SK-N-SH treated with all-trans-retinoic acid at 6 μM for 48 hours (cell line): Measurements from ENCODE around the gene NRDC.

Experiments used
- ARNTL ChIP-seq: fragments of 450-650 bp; formaldehyde crosslinking; IDR thresholded peaks from 2 replicates; pipeline ENCODE4 v1.5.0; 2020; ENCODE audit warnings: low read depth, mild to moderate bottlenecking, moderate library complexity, borderline replicate concordance
- CSDC2 ChIP-seq: fragments of 250-450 bp; sonication (Bioruptor Pico); IDR thresholded peaks from 2 replicates; pipeline ENCODE4 v1.5.0; 2020; ENCODE audit warnings: mild to moderate bottlenecking, moderate library complexity
- GLIS3 ChIP-seq: fragments of 250-450 bp; sonication (Bioruptor Pico); IDR thresholded peaks from 2 replicates; pipeline ENCODE4 v1.5.0; 2020; ENCODE audit warnings: mild to moderate bottlenecking, moderate library complexity
- RARB ChIP-seq: fragments of 250-450 bp; sonication (Bioruptor Pico); IDR thresholded peaks from 2 replicates; pipeline ENCODE4 v1.8.0; 2021; ENCODE audit warnings: mild to moderate bottlenecking, moderate library complexity
- TCF4 ChIP-seq: fragments of 250-450 bp; sonication (Bioruptor Pico); IDR thresholded peaks from 2 replicates; pipeline ENCODE4 v1.8.0; 2021; ENCODE audit warnings: mild to moderate bottlenecking, moderate library complexity, borderline replicate concordance
- ZC3H10 ChIP-seq: fragments of 250-450 bp; sonication (Bioruptor Pico); IDR thresholded peaks from 2 replicates; pipeline ENCODE4 v1.5.1; 2021; ENCODE audit warnings: mild to moderate bottlenecking, moderate library complexity
- ZFP3 ChIP-seq: fragments of 250-450 bp; sonication (Bioruptor Pico); IDR thresholded peaks from 2 replicates; pipeline ENCODE4 v1.5.0; 2020; ENCODE audit warnings: mild to moderate bottlenecking, moderate library complexity
- ZFP30 ChIP-seq: fragments of 450-650 bp; formaldehyde crosslinking; IDR thresholded peaks from 2 replicates; pipeline ENCODE4 v1.5.0; 2022; ENCODE audit warnings: mild to moderate bottlenecking, moderate library complexity
- ZNF565 ChIP-seq: fragments of 450-650 bp; formaldehyde crosslinking; conservative IDR thresholded peaks from 2 replicates; pipeline ENCODE4 v1.5.0; 2020; ENCODE audit warnings: low read depth, mild to moderate bottlenecking, moderate library complexity
- ZNF8 ChIP-seq: fragments of 450-650 bp; formaldehyde crosslinking; IDR thresholded peaks from 2 replicates; pipeline ENCODE4 v1.5.0; 2020; ENCODE audit warnings: mild to moderate bottlenecking, moderate library complexity
- TF ChIP-seq, protein P1 (sequence below): fragments of 250-450 bp; sonication (Bioruptor Pico); IDR thresholded peaks from 2 replicates; pipeline ENCODE4 v1.5.0; 2020; ENCODE audit warnings: mild to moderate bottlenecking, moderate library complexity

DNA sequence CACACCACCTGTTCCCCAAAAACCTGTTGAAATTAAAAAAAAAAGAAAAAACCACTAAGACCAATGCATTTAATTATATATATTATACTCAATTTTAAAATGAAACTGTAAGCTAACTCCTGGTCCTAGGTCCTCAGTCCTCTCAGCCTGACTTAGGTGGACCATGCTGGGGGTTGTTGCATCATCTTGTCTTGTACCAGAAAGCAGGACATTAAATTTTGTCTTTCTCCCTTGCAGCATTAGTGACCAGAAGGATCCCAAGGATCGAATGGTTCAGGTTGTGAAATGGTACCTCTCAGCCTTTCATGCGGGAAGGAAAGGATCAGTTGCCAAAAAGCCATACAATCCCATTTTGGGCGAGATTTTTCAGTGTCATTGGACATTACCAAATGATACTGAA lies 97.6 kb downstream of the NRDC start:
- no peak for TF ChIP-seq ZNF8 (CRISPR knock-in tag)
- TF ChIP-seq CSDC2 (CRISPR knock-in tag) = no peak
- TF ChIP-seq ZFP3 (CRISPR knock-in tag) = no peak
- no peak for TF ChIP-seq ARNTL (CRISPR knock-in tag)
- no peak for TF ChIP-seq GLIS3 (CRISPR knock-in tag)
- TF ChIP-seq ZC3H10 (CRISPR knock-in tag) = no peak
- no peak for TF ChIP-seq TCF4 (CRISPR knock-in tag)
- no peak for TF ChIP-seq ZNF565 (CRISPR knock-in tag)
- TF ChIP-seq, protein P1, sequence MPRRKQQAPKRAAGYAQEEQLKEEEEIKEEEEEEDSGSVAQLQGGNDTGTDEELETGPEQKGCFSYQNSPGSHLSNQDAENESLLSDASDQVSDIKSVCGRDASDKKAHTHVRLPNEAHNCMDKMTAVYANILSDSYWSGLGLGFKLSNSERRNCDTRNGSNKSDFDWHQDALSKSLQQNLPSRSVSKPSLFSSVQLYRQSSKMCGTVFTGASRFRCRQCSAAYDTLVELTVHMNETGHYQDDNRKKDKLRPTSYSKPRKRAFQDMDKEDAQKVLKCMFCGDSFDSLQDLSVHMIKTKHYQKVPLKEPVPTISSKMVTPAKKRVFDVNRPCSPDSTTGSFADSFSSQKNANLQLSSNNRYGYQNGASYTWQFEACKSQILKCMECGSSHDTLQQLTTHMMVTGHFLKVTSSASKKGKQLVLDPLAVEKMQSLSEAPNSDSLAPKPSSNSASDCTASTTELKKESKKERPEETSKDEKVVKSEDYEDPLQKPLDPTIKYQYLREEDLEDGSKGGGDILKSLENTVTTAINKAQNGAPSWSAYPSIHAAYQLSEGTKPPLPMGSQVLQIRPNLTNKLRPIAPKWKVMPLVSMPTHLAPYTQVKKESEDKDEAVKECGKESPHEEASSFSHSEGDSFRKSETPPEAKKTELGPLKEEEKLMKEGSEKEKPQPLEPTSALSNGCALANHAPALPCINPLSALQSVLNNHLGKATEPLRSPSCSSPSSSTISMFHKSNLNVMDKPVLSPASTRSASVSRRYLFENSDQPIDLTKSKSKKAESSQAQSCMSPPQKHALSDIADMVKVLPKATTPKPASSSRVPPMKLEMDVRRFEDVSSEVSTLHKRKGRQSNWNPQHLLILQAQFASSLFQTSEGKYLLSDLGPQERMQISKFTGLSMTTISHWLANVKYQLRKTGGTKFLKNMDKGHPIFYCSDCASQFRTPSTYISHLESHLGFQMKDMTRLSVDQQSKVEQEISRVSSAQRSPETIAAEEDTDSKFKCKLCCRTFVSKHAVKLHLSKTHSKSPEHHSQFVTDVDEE (CRISPR knock-in tag) = no peak
- TF ChIP-seq ZFP30 (CRISPR knock-in tag) = no peak
- TF ChIP-seq RARB (CRISPR knock-in tag) = no peak
